GM12875 (cell line): ENCODE results near the gene UBA52.

ENCODE experiments used
- H3K4me3 ChIP-seq: one replicate; pipeline ENCODE4 v1.5.1; 2011; ENCODE audit warnings: low read depth, low read length, control low read depth
- TF ChIP-seq, protein P1 (sequence below): IDR thresholded peaks from 2 replicates; pipeline ENCODE4 v1.5.1; 2011; ENCODE audit warnings: low read depth, mild to moderate bottlenecking, control low read depth, inconsistent platforms, low read length, moderate library complexity, borderline replicate concordance; ENCODE audit not compliant: insufficient read depth

UBA52 gene

DNA sequence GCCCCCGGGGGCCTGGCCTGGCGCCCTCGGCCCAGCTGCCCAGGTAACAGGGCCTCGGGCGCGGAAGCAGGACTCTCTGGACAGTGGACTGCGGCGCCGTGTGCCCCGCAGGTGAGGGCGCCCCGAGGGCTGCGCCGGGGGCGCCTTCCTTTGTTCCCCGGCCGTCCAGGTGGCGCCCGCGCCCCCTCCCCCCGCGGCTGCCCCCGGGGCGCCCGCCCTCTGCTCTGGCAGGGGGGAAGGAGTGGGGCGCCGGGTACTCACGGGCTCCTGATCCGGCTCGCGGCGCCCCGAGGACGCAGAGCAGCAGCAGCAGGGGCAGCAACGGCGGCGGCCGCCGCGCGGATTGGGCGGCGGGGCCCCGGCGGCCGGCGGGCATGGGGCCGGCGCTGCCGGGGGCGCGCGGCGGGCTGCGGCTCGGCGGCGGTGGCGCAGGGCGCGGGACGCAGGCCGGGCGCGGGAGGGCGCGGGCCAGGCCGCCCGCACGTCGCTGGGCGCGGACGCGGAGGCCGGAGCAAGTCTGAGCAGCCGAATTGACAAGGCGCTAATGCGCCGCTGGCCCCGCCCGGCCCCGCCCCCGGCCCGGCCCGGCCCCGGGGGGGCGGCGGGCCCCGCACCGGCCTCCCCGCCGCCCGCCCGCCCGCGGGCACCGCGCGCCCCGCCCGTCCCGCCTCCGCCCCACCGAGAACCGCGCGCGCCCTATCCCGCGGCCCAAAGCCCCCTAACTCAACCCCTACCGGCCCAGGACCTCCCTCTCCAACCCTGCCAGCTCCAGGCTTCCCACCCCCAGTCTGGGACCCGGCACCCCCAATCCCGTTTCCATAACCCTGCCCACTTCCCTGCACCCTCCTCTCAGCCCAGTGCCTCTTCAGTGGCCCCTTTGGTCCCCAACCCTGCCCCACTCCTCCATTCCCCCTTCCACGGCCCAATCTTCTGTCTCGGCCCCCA, 34.9 kb downstream of the UBA52 start, which contains the start of gene CRLF1:
CRLF1 (minus strand) TSS at position 519 of the 945 bp plus-strand sequence; CDS start at position 376, 143 bp downstream.
- TF ChIP-seq, protein P1, sequence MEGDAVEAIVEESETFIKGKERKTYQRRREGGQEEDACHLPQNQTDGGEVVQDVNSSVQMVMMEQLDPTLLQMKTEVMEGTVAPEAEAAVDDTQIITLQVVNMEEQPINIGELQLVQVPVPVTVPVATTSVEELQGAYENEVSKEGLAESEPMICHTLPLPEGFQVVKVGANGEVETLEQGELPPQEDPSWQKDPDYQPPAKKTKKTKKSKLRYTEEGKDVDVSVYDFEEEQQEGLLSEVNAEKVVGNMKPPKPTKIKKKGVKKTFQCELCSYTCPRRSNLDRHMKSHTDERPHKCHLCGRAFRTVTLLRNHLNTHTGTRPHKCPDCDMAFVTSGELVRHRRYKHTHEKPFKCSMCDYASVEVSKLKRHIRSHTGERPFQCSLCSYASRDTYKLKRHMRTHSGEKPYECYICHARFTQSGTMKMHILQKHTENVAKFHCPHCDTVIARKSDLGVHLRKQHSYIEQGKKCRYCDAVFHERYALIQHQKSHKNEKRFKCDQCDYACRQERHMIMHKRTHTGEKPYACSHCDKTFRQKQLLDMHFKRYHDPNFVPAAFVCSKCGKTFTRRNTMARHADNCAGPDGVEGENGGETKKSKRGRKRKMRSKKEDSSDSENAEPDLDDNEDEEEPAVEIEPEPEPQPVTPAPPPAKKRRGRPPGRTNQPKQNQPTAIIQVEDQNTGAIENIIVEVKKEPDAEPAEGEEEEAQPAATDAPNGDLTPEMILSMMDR = no peak
- H3K4me3 ChIP-seq = no peak within 1 kb of the TSS

DNA sequence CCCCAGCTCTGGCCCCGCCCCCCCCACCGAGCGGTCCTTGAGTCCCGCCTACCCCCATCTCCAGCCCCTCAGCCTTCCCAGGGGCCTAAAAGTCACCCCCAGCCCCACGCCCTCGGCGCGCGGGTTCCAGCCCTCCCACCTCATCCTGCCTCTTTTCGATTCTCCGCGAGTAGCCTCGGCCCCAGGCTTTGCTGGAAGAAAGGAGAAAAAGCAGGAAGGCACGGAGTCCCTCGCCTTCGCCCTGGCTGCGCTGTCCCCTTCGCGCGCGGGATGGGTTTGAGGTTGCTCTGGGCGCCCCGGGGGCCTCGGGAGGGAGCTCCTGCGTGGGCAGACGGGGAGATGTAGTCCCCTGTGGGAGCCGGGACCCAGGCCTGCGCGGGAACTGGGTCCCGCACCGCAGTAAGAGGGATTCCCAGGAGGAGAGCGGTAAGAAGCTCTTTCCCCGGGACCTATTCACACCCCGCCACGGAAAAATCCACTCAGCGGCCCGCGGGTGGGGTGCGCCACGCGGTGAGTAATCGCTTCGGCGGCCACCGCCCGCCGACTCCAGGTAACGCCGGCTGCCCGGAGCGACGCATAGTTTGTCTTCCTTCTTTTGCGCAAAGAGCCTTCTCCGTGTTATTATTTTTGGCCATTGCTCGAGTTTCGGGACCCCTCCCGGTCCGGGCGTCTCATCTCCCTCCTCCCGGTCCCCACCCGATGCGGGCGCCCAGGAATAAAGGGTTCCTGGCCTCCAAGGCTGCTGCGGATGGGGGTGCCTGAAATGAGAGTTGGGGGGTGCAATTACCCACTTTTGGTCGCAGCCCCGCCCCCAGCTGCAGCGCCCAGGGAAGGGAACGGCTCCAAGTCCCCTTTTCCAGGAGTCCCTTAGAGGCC, 35.8 kb downstream of the UBA52 start:
- TF ChIP-seq, protein P1 = no peak
- no peak overlapping the region for H3K4me3 ChIP-seq

DNA sequence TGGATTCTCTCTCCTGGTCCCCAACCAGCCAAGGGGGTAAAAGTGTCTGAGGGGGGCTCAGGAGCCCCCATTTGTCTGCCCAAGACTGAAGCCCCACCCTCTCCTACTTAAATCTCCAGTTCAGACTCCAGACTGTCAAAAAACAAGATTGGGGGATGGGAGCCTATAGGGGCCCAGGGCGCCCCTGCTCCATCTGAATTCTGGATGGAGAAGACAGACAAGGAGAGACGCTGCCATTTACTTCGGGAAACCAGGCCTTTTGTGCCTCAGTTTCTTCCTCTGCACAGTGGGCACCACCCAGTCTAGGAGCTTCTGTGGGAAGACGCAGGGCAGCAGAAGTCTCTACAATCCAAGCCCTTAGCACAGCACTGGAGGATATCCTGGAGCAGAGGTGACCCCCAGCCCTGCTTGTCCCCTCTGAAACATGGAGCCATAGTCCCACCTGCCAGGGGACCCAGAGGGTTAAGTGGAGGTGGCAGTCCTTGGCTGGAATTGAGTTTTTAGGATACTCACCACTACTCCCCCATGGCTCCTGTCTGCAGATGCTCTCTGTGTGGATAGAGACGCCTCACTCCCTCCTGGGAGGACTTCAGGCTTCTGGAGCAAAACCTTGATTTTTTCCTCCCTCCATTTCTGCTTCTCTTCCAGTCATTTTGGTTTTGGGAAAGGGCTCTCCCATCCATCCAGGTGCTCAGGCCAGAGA, 36.6 kb downstream of the UBA52 start:
- TF ChIP-seq, protein P1 = no peak
- H3K4me3 ChIP-seq = no peak overlapping the region

DNA sequence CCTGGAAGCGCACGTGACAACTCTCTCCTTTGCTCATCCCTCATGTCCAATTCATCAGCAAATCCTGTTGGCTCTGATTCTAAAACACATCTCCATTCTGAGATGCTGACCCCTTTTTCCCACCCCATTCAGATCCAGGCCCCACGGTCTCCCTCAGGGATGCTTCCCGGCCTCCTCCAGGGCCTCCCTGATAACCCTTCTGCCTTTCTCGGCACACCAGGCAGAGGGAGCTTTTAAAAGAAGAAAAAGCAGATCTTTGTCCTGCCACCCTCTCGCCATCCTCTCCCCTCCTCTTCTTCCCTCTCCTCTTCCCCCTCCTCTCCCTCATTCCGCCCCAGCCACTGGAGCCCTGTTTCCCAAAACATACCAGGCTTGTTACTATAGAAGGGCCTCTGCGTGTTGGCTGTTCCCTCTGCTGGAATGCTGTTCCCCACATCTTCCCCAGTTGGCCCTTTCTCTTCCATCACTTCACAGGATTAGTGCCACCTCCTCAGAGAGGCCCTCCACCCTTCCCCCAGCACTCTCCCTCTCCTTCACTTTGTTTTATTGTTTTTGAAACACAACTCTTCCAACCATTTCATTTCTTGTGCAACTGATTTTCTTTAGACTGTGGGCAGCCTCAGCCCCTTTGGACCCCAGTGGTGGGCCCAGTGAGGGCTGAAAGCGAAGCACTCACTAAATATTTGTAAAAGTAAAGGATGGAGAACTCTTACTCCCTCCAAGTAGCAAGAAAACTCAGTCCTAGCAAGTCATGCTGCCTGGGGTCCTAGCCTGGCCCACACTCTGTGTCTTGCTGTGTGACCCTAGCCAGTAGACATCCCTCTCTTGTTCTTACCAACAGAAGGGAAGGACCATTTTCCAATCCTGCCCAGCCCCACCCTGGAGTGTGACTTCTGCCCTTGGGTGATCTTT, 37.4 kb downstream of the UBA52 start:
- TF ChIP-seq, protein P1 = no peak
- H3K4me3 ChIP-seq = no peak overlapping the region

DNA sequence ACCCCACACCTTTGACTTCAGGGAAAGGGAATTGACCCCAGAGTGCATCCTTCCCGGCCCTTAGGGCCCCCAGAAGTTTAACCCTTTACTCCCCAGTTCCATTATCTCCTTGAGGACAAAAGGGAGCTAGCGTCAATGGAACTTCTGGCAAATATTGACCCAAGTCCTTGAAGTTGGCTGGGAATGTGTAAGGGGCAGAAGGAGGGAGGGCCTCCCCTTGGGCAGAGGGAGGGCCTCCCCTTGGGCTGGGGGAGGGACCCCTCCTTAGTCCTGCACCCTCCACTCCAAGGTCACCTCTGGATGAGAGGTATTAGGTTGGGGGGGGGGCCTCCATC, 38.0 kb downstream of the UBA52 start:
- H3K4me3 ChIP-seq = no peak overlapping the region
- TF ChIP-seq, protein P1 = no peak

DNA sequence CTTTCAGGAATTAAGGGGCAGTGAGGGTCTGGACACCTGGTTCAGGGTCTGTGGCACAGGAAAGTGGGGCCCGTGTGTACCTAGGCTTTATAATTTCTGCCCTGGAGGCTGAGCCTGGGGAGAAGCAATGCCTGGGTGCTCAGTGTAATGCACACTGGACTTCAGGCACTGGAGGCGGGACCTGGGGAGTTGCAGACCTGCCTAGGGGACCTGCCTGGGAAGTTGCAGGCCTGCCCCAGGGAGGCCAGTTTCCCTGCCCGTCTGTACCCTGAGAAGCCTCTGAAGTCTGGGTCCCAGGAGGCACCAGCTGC, 38.5 kb downstream of the UBA52 start:
- TF ChIP-seq, protein P1 = no peak
- H3K4me3 ChIP-seq = no peak overlapping the region
